Measurements from ENCODE around the gene DOCK3. TPM values are rescaled to one million over a fixed set of nuclear protein-coding genes. Genes with fewer than 3 reads are reported as not detected.
"Not testable (repeated sequence)": the region's sequence is repeated elsewhere in the genome, so short reads cannot be mapped to it uniquely, and the experiment has no call there.

Gene DOCK3
- total RNA-seq, 3 donors from 2014 or later (not counting 1 experiment from before 2014, with no cell fraction given): 1.4 to 2.4 (median 1.7) TPM

DNA sequence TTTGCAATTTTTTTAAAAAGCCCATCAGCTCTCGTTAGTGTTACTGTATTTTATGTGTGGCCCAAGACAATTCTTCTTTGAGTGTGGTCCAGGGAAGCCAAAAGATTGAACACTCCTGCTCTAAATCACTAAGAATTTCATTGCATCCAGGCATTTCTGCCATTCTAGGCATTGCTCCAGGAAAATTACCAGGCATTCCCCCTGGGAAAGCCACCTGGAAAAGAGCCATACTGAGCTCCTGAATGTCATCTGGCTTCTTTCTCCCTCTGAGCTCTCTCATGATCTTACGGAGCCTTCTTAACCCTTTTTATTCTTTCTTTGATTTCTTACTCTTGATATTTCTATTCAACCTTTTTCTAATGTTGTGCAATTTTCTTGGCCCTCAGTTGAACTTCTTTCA, 202.2 kb downstream of the DOCK3 start:
- H3K4me3 Mint-ChIP-seq: no peak overlapping the region
- H3K27ac Mint-ChIP-seq: no peak overlapping the region
- TF ChIP-seq, protein P1, sequence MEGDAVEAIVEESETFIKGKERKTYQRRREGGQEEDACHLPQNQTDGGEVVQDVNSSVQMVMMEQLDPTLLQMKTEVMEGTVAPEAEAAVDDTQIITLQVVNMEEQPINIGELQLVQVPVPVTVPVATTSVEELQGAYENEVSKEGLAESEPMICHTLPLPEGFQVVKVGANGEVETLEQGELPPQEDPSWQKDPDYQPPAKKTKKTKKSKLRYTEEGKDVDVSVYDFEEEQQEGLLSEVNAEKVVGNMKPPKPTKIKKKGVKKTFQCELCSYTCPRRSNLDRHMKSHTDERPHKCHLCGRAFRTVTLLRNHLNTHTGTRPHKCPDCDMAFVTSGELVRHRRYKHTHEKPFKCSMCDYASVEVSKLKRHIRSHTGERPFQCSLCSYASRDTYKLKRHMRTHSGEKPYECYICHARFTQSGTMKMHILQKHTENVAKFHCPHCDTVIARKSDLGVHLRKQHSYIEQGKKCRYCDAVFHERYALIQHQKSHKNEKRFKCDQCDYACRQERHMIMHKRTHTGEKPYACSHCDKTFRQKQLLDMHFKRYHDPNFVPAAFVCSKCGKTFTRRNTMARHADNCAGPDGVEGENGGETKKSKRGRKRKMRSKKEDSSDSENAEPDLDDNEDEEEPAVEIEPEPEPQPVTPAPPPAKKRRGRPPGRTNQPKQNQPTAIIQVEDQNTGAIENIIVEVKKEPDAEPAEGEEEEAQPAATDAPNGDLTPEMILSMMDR (IDR thresholded peaks at IDR 0.05): no peak
- no peaks in the 10 kb centered on the region for H3K4me1 Mint-ChIP-seq
- H3K27me3 Mint-ChIP-seq (ENCODE audit: low read depth in 2 of 2): peaks cover 14 to 15% of the 10 kb centered on the region in 2 donors
- DNase-seq (no peak), ATAC-seq (no peak)
- intact Hi-C loops (cut with micrococcal nuclease): no loop called here
- H3K9me3 Mint-ChIP-seq: no peaks in the 10 kb centered on the region
- no peaks in the 10 kb centered on the region for H3K9me3 ChIP-seq (ENCODE audit: control insufficient read depth, insufficient read depth, low read length)
- peaks cover 2% of the 10 kb centered on the region for H3K36me3 Mint-ChIP-seq
- 97% methylated on average over 2 of the region's 2 CpGs for WGBS (ENCODE audit: insufficient coverage)
- no peak overlapping the region for H3K27ac ChIP-seq (ENCODE audit: low read length)
- H3K36me3 ChIP-seq (ENCODE audit: control insufficient read depth, insufficient read depth, low read length): no peaks in the 10 kb centered on the region
- no peaks in the 10 kb centered on the region for H3K4me1 ChIP-seq (ENCODE audit: control insufficient read depth, insufficient read depth, low read length)
- H3K27me3 ChIP-seq (ENCODE audit: control insufficient read depth, insufficient read depth, low read length): no peaks in the 10 kb centered on the region
- H3K4me3 ChIP-seq (ENCODE audit: low read length): no peak overlapping the region

DNA sequence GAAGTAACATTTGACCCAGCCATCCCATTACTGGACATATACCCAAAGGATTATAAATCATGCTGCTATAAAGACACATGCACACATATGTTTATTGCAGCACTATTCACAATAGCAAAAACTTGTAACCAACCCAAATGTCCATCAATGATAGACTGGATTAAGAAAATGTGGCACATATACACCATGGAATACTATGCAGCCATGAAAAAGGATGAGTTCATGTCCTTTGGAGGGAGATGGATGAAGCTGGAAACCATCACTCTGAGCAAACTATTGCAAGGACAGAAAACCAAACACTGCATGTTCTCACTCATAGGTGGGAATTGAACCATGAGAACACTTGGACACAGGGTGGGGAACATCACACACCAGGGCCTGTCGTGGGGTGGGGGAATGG, 208.0 kb downstream of the DOCK3 start:
- H3K27ac ChIP-seq (ENCODE audit: low read length); H3K4me1 ChIP-seq (ENCODE audit: control insufficient read depth, insufficient read depth, low read length); H3K4me3 Mint-ChIP-seq; H3K4me1 Mint-ChIP-seq; H3K27me3 ChIP-seq (ENCODE audit: control insufficient read depth, insufficient read depth, low read length); H3K4me3 ChIP-seq (ENCODE audit: low read length); ATAC-seq; H3K36me3 ChIP-seq (ENCODE audit: control insufficient read depth, insufficient read depth, low read length); H3K9me3 ChIP-seq (ENCODE audit: control insufficient read depth, insufficient read depth, low read length); DNase-seq; H3K36me3 Mint-ChIP-seq; H3K9me3 Mint-ChIP-seq; intact Hi-C loops (cut with micrococcal nuclease); H3K27ac Mint-ChIP-seq: not testable (repeated sequence)
- 100% methylated on average over 1 of the region's 1 CpG for WGBS (ENCODE audit: insufficient coverage)
- H3K27me3 Mint-ChIP-seq (ENCODE audit: low read depth in 2 of 2): peaks cover 11 to 21% of the 10 kb centered on the region in 2 donors

DNA sequence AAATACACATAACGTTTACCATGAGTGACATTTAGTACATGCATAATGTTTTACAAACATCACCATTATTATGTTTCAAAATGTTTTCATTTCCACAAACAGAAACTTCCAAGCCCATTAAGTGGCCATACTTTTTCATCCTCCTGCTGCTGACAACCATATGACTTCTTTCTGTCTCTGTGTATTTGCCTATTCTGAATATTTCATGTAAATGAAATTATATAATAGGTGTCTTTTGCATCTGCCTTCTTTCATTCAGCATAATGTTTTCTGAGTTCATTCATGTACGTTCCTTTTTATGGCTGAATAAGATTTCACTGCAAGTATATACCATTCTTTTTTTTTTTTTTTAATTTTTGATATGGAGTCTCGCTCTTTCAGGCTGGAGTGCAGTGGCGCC, 209.0 kb downstream of the DOCK3 start:
- Histone ChIP-seq H3K9me3 (ENCODE audit: control insufficient read depth, insufficient read depth, low read length) (no peaks in the 10 kb centered on the region), H3K4me3 (ENCODE audit: low read length) (no peak overlapping the region), H3K27me3 (ENCODE audit: control insufficient read depth, insufficient read depth, low read length) (no peaks in the 10 kb centered on the region), H3K4me1 (ENCODE audit: control insufficient read depth, insufficient read depth, low read length) (no peaks in the 10 kb centered on the region), H3K27ac (ENCODE audit: low read length) (no peak overlapping the region), H3K36me3 (ENCODE audit: control insufficient read depth, insufficient read depth, low read length) (no peaks in the 10 kb centered on the region)
- H3K4me1 Mint-ChIP-seq: no peaks in the 10 kb centered on the region
- no peak for DNase-seq
- H3K9me3 Mint-ChIP-seq: no peaks in the 10 kb centered on the region
- ATAC-seq: no peak
- no peak overlapping the region for H3K27ac Mint-ChIP-seq
- intact Hi-C loops (cut with micrococcal nuclease): no loop called here
- H3K4me3 Mint-ChIP-seq: no peak overlapping the region
- TF ChIP-seq, protein P1 (IDR thresholded peaks at IDR 0.05): no peak
- H3K27me3 Mint-ChIP-seq (ENCODE audit: low read depth in 2 of 2): peaks cover 9 to 13% of the 10 kb centered on the region in 2 donors
- no peaks in the 10 kb centered on the region for H3K36me3 Mint-ChIP-seq
- WGBS (ENCODE audit: insufficient coverage): 88% methylated on average over 3 of the region's 4 CpGs

DNA sequence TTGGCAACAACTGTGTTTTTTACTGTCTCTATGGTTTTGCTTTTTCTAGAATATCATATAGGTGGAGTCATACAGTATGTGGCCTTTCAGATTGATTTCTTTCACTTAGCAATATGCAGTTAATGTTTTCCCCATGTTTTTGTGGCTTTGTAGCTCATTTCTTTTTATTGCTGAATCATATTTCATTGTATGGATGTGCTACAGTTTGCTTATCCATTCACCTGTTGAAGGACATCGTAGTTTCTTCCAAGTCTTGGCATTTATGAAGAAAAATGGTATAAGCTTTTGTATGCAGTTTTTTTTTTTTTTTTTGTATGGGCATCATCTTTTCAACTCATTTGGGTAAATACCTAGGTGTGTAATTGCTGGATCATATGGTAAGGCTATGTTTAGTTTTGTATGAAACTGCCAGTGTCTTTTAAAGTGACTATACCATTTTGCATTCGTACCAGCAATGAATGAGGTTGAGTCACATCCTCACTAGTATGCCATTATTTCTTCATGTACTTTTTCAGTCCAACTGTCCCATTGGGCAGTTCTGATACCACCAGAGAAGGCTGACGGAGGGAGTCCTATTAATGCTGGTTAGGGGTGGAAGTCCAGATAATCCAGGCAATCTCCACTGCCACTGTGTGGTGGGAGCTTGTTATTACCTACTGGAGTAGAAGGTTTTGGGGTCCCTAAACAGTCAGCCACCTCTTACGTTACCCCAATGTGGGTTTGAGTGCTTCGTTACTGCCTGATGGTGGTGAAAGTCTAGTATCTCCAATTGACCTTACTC, 210.5 kb downstream of the DOCK3 start:
- no peak overlapping the region for H3K27ac ChIP-seq (ENCODE audit: low read length)
- no peak overlapping the region for H3K4me3 Mint-ChIP-seq
- H3K36me3 ChIP-seq (ENCODE audit: control insufficient read depth, insufficient read depth, low read length): no peaks in the 10 kb centered on the region
- no peak overlapping the region for H3K4me3 ChIP-seq (ENCODE audit: low read length)
- WGBS (ENCODE audit: insufficient coverage): 88% methylated on average over 5 of the region's 5 CpGs
- intact Hi-C loops (cut with micrococcal nuclease): no loop called here
- DNase-seq (no peak), ATAC-seq (no peak)
- no peaks in the 10 kb centered on the region for H3K27me3 ChIP-seq (ENCODE audit: control insufficient read depth, insufficient read depth, low read length)
- H3K9me3 ChIP-seq (ENCODE audit: control insufficient read depth, insufficient read depth, low read length): no peaks in the 10 kb centered on the region
- no peaks in the 10 kb centered on the region for H3K36me3 Mint-ChIP-seq
- no peaks in the 10 kb centered on the region for H3K4me1 Mint-ChIP-seq
- H3K9me3 Mint-ChIP-seq: no peaks in the 10 kb centered on the region
- H3K27ac Mint-ChIP-seq: no peak overlapping the region
- peaks cover 5 to 13% of the 10 kb centered on the region in 2 donors for H3K27me3 Mint-ChIP-seq (ENCODE audit: low read depth in 2 of 2)
- TF ChIP-seq, protein P1 (IDR thresholded peaks at IDR 0.05): no peak
- H3K4me1 ChIP-seq (ENCODE audit: control insufficient read depth, insufficient read depth, low read length): no peaks in the 10 kb centered on the region
